ES-I3 (cell line): ENCODE results near the gene BDKRB2.
"Not testable (repeated sequence)": the region's sequence is repeated elsewhere in the genome, so short reads cannot be mapped to it uniquely, and the experiment has no call there.

Experiments
- H3K36me3 ChIP-seq: 2 replicates; pipeline ENCODE4 v1.6.1; 2013; ENCODE audit warnings: mild to moderate bottlenecking, low read length, control low read depth, moderate library complexity; ENCODE audit not compliant: insufficient read depth
- H3K4me1 ChIP-seq: 2 replicates; pipeline ENCODE4 v1.6.1; 2013; ENCODE audit warnings: mild to moderate bottlenecking, control low read depth, low read length; ENCODE audit not compliant: insufficient read depth
- H3K9ac ChIP-seq: 2 replicates; pipeline ENCODE4 v1.6.1; 2013; ENCODE audit warnings: low read depth, mild to moderate bottlenecking, low read length, moderate library complexity
- H3K9me3 ChIP-seq: 2 replicates; pipeline ENCODE4 v1.6.1; 2013; ENCODE audit warnings: mild to moderate bottlenecking, low read length, moderate library complexity; ENCODE audit not compliant: control insufficient read depth, insufficient read depth

The BDKRB2 gene

DNA sequence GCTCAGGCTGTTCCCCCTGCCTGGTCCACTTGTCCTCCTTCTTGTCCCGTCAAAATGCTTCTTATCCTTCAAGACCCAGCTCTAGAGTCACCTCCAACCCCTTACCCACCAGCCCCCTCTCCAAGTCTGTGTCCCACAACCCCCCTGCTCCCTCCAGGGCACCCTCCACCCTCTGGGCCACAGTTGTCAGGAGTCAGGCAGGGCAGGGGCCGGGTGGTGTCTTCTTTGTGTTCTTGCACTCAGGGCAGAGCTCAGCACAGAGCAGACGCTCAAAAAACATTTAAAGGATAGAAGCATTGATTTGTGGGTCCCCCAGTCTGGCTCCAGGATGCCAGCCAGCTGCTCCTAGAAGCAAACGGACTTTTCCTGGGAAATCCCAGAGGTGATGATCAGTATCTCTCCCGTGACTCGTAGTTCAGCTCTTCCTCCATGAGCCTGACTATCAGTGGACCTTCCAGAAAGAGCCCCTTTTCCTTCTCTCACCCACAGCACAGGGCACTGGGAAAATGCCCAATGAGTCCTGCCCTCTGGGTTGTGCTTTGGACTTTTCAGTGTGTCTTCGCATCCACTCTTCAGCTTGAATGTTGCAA, 34.1 kb downstream of the BDKRB2 start:
- Histone ChIP-seq H3K9me3 (no peaks in the 10 kb centered on the region), H3K4me1 (0 out of 2 replicates have a peak, but pooled peaks cover 5% of the 10 kb centered on the region), H3K36me3 (no peaks in the 10 kb centered on the region), H3K9ac (no peak overlapping the region)

DNA sequence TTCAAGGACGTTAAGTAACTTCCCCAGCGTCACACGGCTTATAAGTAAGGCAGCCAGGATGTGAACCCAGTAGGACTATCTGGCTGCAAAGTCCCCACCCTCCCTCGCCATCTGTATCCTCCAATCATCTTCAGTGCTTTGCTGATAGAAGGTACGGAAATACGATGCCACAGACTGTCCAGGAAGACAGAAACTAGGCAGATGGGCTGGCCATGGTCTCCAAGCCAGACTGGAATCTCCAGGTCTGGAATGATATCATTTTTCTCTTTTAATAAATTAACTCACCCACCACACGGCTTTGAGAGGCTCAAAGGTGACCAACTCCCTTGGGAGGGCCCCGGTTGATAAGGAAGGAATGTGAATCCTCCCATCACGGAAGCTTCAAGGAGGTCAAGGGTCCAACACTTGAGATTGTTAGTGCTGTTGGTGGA, 35.1 kb downstream of the BDKRB2 start:
- H3K4me1 ChIP-seq: 0 out of 2 replicates have a peak, but pooled peaks cover 5% of the 10 kb centered on the region
- no peak overlapping the region for H3K9ac ChIP-seq
- H3K36me3 ChIP-seq: no peaks in the 10 kb centered on the region
- no peaks in the 10 kb centered on the region; the same call in 1 of the 2 replicates for H3K9me3 ChIP-seq

DNA sequence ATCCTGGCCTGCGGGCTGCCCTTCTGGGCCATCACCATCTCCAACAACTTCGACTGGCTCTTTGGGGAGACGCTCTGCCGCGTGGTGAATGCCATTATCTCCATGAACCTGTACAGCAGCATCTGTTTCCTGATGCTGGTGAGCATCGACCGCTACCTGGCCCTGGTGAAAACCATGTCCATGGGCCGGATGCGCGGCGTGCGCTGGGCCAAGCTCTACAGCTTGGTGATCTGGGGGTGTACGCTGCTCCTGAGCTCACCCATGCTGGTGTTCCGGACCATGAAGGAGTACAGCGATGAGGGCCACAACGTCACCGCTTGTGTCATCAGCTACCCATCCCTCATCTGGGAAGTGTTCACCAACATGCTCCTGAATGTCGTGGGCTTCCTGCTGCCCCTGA, 36.0 kb downstream of the BDKRB2 start:
- H3K9me3 ChIP-seq: no peaks in the 10 kb centered on the region; the same call in 1 of the 2 replicates
- H3K36me3 ChIP-seq: no peaks in the 10 kb centered on the region
- no peak overlapping the region for H3K9ac ChIP-seq
- H3K4me1 ChIP-seq: 0 out of 2 replicates have a peak, but pooled peaks cover under 1% of the 10 kb centered on the region

DNA sequence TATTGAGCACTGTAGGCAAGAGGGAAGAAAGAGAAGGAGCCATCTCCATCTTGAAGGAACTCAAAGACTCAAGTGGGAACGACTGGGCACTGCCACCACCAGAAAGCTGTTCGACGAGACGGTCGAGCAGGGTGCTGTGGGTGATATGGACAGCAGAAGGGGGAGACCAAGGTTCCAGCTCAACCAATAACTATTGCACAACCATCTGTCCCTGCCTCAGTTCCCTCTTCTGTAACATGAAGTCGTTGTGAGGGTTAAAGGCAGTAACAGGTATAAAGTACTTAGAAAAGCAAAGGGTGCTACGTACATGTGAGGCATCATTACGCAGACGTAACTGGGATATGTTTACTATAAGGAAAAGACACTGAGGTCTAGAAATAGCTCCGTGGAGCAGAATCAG, 37.5 kb downstream of the BDKRB2 start:
- H3K36me3 ChIP-seq: no peaks in the 10 kb centered on the region
- H3K9me3 ChIP-seq: no peaks in the 10 kb centered on the region; the same call in 1 of the 2 replicates
- H3K9ac ChIP-seq: no peak overlapping the region
- H3K4me1 ChIP-seq: no peaks in the 10 kb centered on the region

DNA sequence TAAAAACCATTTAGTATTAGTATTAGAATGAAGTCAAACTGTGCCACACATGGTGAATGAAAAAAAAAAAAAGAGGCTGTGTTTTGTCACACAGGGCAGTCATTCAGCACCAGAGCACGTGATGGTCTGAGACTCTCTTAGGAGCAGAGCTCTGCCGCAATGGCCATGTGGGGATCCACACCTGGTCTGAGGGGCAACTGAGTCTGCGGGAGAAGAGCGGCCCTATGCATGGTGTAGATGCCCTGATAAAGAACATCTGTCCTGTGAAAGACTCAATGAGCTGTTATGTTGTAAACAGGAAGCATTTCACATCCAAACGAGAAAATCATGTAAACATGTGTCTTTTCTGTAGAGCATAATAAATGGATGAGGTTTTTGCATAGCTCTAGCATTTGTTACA, 39.1 kb downstream of the BDKRB2 start:
- no peaks in the 10 kb centered on the region; the same call in 1 of the 2 replicates for H3K9me3 ChIP-seq
- H3K4me1 ChIP-seq: no peaks in the 10 kb centered on the region
- no peak overlapping the region for H3K9ac ChIP-seq
- H3K36me3 ChIP-seq: no peaks in the 10 kb centered on the region

DNA sequence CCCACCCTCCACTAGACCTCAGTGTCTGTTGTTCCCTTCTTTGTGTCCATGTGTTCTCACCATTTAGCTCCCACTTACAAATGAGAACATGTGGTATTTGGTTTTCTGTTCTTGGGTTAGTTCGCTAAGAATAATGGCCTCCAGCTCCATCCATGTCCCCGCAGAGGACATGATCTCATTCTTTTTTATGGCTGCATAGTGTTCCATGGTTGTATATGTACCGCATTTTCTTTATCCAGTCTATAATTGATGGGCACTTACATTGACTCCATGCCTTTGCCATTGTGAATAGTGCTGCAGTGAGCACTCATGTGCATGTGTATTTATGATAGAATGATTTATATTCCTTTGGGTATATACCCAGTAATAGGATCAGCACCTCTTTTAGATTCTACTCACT, 40.4 kb downstream of the BDKRB2 start:
- H3K36me3 ChIP-seq, H3K9ac ChIP-seq: not testable (repeated sequence)

DNA sequence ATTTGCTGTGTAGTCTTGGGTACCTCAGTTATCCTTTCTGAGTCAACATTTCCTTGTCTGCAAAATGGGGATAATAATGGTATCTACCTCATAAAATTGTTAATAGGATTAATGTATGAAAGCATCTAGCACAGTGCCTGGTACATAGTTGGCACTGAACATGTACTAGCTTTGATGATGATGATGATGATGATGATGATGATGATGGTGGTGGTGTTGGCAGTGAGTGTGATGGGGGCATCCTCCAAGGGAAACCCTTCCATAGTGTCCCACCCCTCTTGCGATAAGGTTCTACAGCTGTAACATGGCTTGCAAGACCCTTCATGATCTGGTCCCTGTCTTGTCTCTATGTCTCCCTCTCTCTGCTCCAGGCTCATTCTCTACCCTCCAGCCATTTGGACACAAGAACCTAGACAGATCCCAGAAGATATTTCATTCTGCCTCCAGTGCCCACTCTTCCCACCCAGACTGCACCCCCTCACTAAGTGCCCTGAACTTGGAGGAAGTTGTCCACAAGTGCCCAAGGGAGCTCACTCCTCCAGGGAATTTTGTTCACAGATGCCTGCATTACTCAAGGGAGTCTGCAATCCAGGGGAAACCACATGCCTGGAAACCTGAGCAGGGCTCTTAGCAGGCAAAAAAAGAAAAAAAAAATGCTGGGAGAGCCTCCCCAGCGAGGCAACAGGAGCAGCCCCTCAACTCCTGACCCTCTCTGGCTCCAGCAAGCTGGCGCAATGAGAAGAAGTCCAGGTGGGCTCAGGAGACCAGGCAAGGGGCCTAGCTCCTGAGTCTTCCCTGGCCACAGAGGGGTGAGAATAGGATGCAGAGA, 41.3 kb downstream of the BDKRB2 start:
- Histone ChIP-seq H3K4me1 (no peaks in the 10 kb centered on the region), H3K36me3 (no peaks in the 10 kb centered on the region), H3K9me3 (no peaks in the 10 kb centered on the region; the same call in 1 of the 2 replicates), H3K9ac (no peak overlapping the region)

More for the DNA sequence above, 40.4 kb downstream of the BDKRB2 start:
- H3K4me1 ChIP-seq, H3K9me3 ChIP-seq: not testable (repeated sequence)

DNA sequence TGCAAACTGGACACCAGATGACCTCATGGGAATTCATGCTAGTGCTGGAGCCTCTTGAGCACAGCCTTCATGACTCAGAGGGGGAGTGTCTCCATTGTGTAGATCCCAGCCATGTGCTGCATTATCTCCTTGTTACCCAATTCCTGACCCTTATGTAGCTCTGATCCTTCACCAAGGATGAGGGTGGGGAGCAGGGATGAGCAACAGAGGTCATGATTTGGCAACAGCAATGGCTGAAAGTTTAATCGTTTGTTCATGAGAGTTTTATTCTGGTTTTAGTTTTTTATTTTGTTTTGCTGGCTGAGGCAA, 41.9 kb downstream of the BDKRB2 start:
- no peaks in the 10 kb centered on the region; the same call in 1 of the 2 replicates for H3K9me3 ChIP-seq
- H3K9ac ChIP-seq: no peak overlapping the region
- no peaks in the 10 kb centered on the region for H3K36me3 ChIP-seq
- H3K4me1 ChIP-seq: no peaks in the 10 kb centered on the region

DNA sequence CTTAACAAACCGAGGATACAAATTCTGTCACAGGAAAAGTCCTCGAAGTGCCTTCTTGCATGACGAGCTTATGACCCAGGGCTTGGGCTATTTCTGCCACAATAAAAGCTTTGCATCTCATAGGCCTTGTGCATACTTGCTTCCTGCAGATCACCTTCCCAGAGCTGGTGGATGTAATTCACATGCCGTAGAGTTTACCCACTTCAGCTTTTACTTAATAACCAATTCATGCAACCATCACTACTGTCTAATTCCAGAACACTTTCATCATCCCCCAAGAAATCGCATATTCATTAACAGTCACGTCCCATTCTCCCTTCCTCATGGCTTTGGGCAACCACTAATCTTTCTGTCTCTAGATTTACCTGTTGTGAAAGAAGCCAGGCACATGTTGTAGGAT, 42.4 kb downstream of the BDKRB2 start:
- no peaks in the 10 kb centered on the region for H3K36me3 ChIP-seq
- no peaks in the 10 kb centered on the region for H3K4me1 ChIP-seq
- no peaks in the 10 kb centered on the region; the same call in 1 of the 2 replicates for H3K9me3 ChIP-seq
- no peak overlapping the region for H3K9ac ChIP-seq

DNA sequence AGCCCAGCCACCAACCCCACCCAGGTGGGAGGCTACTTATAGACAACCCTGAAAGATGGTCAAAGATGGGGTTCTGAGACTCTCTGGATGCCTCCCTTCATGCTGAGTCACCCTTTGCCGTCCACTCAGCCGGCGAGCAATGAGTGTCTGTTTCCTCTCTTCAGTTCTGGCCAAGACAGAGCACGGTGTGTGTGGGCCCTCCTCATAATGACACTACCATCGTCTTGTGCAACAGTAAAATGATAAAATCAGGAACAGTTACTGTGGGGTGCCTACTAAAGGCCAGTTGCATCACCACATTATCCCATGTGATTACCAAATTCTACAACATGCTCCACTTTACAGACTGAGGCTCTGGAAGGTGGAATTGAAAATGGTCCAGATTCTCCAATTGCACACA, 44.4 kb downstream of the BDKRB2 start:
- Histone ChIP-seq H3K9me3 (no peaks in the 10 kb centered on the region), H3K4me1 (peaks cover 10% of the 10 kb centered on the region; the same call in 1 of the 2 replicates), H3K9ac (no peak overlapping the region), H3K36me3 (no peaks in the 10 kb centered on the region)

DNA sequence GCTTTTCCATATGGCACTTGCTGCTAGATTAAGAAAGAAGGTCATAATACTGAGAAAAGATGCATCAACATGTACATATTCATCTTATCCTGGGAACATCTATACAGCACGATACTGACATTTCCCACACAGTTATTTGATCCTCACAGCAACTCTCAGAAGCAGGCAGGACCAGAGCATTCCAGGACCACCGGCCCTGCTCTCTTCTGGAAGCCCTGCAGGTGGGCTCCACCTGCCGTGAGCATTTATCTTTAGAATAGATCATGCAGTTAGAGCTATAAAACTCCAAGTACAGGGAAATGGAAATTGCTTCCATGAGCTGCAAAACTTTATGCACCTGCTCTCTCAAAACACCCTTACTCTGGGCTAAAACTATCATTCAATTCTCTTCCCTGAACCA, 45.8 kb downstream of the BDKRB2 start:
- H3K36me3 ChIP-seq: no peaks in the 10 kb centered on the region
- no peak overlapping the region for H3K9ac ChIP-seq
- H3K4me1 ChIP-seq: peaks cover 10% of the 10 kb centered on the region; the same call in 1 of the 2 replicates
- H3K9me3 ChIP-seq: no peaks in the 10 kb centered on the region

DNA sequence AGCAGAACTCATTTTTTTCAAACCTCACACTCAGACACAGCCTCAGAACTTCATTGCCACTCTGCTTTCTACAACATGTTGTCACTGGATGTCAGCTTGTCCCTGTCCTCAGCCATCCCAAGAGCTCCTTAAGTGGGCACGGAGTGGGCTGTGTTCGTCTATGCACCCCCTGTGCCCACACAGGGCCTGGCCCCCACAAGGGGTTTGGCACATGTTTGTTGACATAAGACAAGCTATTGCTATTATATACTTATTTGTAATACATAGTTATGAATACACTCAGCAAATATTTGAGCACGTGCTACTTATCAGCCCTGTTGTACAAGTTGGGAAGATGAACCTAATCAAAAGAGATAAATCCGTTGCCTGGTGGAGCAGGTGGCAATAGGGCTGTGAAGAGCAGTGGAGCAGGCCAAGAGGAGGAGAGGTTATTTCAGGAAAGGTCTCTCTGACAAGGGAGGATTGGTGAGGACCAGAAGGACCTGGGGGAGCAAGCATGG, 47.1 kb downstream of the BDKRB2 start:
- no peaks in the 10 kb centered on the region for H3K36me3 ChIP-seq
- peaks cover 10% of the 10 kb centered on the region; the same call in 1 of the 2 replicates for H3K4me1 ChIP-seq
- H3K9ac ChIP-seq: no peak overlapping the region
- H3K9me3 ChIP-seq: no peaks in the 10 kb centered on the region

DNA sequence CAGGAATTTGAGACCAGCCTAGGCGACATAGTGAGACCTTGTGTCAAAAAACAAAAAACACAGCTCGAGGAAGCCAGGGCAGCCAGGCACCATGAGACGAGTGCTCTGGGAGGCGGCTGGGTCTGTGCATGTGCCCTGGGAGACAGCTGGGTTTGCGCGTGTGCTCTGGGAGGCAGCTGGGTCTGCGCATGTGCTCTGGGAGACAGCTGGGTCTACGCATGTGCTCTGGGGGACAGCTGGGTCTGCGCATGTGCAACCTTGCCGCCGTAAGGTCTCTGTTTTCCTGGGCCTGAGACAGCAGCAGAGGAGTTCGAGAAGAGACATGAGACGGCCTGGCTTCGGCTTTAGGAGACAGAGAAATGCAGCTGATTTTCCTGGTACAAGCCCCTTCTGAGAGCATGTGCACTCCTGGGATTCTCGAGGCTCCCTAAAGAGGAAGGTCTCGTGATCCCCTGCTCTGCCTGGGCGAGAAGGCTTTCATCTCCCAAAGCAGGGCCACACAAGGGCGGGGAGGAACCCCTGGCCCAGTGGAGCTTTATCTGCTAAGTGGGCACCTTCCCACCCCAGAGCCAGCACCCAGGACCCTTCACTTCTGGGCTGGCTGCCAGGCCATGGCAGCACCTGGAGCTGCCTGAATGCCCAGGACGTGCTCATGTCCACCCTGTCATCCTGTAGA, 47.8 kb downstream of the BDKRB2 start:
- Histone ChIP-seq H3K4me1 (peaks cover 10% of the 10 kb centered on the region; the same call in 1 of the 2 replicates), H3K36me3 (no peaks in the 10 kb centered on the region), H3K9ac (no peak overlapping the region), H3K9me3 (no peaks in the 10 kb centered on the region)

DNA sequence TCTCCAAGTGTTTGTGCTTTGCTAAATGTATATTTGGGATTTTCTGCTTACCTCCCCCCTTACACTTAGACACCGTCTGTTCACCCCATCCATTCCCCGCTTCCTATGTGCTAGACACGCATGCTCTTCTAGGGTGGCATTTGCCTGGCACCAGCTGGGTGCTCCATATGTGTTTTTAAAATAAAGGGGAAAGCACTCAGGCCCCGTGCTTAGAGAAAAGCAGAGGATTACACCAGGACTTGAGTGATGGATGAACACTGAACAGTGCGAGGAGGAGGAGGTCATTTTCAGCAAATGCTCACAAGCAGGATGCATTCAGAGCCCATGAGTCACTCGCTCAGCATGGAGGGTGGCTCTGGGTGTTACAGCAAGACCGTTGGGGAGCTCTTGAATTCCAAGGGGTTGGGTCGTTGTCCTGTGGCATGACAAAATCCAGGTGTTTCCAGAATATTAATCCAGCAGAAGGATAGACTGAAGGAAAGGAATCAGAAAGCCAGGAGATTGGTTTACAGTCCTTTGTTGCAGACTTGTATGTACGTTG, 48.4 kb downstream of the BDKRB2 start:
- H3K9ac ChIP-seq: no peak overlapping the region
- no peaks in the 10 kb centered on the region for H3K9me3 ChIP-seq
- no peaks in the 10 kb centered on the region for H3K36me3 ChIP-seq
- peaks cover 10% of the 10 kb centered on the region; the same call in 1 of the 2 replicates for H3K4me1 ChIP-seq
